Panc1 (cell line): ENCODE data around the gene TERF2IP. TPM values are rescaled to one million over a fixed set of nuclear protein-coding genes. Genes with fewer than 3 reads are reported as not detected.

Experiments
- ATAC-seq: fragments of 200-7000 bp; cut with Tn5 transposase; 2 replicates; pipeline ENCODE4 v1.9.1; 2020; ENCODE audit warnings: mild to moderate bottlenecking, moderate library complexity
- BruUV-seq: library from RNA; stranded (reverse); fragments of 400-500 nt; replicated peaks from 2 replicates; lab custom pipeline; 2021; lab: Mats Ljungman, UMichigan
- CTCF ChIA-PET: fragments of 300-600 bp; sonication (Branson Sonifier 250); formaldehyde crosslinking; loops from one replicate; lab custom pipeline; 2022; ENCODE audit warnings: antibody characterized with exemption; lab: Charles Lee
- POLR2A ChIA-PET: fragments of 300-600 bp; sonication (Branson Sonifier 250); formaldehyde crosslinking; loops from one replicate; lab custom pipeline; 2022; ENCODE audit warnings: antibody characterized with exemption; lab: Charles Lee
- DNase-seq: peaks from one replicate; pipeline ENCODE4 v3.0.0-alpha.2; 2010; ENCODE audit warnings: low read depth, low spot score
- H3K27ac ChIP-seq: 2 replicates; pipeline ENCODE4 v1.5.1; 2011; ENCODE audit warnings: mild to moderate bottlenecking, low read length, inconsistent platforms
- H3K27me3 ChIP-seq: fragments of 200-500 bp; sonication (Bioruptor generic); 2 replicates; pipeline ENCODE4 v1.6.0; 2014; ENCODE audit warnings: low read length, inconsistent platforms; ENCODE audit not compliant: control insufficient read depth, insufficient read depth
- H3K36me3 ChIP-seq: fragments of 200-500 bp; sonication (Bioruptor generic); 2 replicates; pipeline ENCODE4 v1.5.1; 2014; ENCODE audit warnings: inconsistent platforms, mild to moderate bottlenecking, low read length, moderate library complexity; ENCODE audit not compliant: control insufficient read depth, insufficient read depth
- H3K4me1 ChIP-seq: 2 replicates; pipeline ENCODE4 v1.5.1; 2011; ENCODE audit warnings: inconsistent platforms, mild to moderate bottlenecking, low read length, moderate library complexity; ENCODE audit not compliant: control insufficient read depth, insufficient read depth
- H3K4me3 ChIP-seq, 2 experiments: 2 replicates each; pipeline ENCODE4 v1.5.1; 2011 to 2012; ENCODE audit warnings: low read depth in 2 of 2, low read length in 2 of 2, mild to moderate bottlenecking in 2 of 2, inconsistent platforms in 1 of 2, moderate library complexity in 1 of 2
- H3K9me3 ChIP-seq: fragments of 200-500 bp; sonication (Bioruptor generic); 2 replicates; pipeline ENCODE4 v1.5.1; 2014; ENCODE audit warnings: low read depth, mild to moderate bottlenecking, inconsistent platforms, low read length, moderate library complexity; ENCODE audit not compliant: control insufficient read depth, insufficient read depth
- POLR2AphosphoS5 ChIP-seq: IDR thresholded peaks from 2 replicates; pipeline ENCODE4 v1.6.1; 2012; ENCODE audit warnings: mild to moderate bottlenecking, low read depth, low read length, moderate library complexity
- REST ChIP-seq, 2 experiments: IDR thresholded peaks; 2 replicates each; pipeline ENCODE4 v1.6.1; 2011 to 2012; ENCODE audit warnings: low read depth in 2 of 2, control low read depth in 1 of 2, low read length in 1 of 2, mild to moderate bottlenecking in 1 of 2, moderate library complexity in 1 of 2; ENCODE audit not compliant: insufficient read depth in 1 of 2
- SIN3A ChIP-seq: IDR thresholded peaks from 2 replicates; pipeline ENCODE4 v1.6.1; 2012; ENCODE audit warnings: low read depth, mild to moderate bottlenecking, low read length, moderate library complexity, borderline replicate concordance; ENCODE audit not compliant: insufficient read depth
- TCF7L2 ChIP-seq: IDR thresholded peaks from 2 replicates; pipeline ENCODE4 v1.6.1; 2011; ENCODE audit warnings: mild to moderate bottlenecking, low read depth, low read length, inconsistent platforms
- in situ Hi-C: cut with HindIII; loops from 2 replicates; pipeline ENCODE4 v1.10.0; 2016; ENCODE audit warnings: low sequenced_read_pairs, low pct_unique_long_range_greater_than_20kb
- intact Hi-C: fragments of 100-400 bp; cut with micrococcal nuclease; formaldehyde crosslinking; loops from one replicate; pipeline ENCODE4 v1.10.0; 2022; ENCODE audit not compliant: unreplicated experiment
- total RNA-seq: library from RNA; stranded (reverse); gene quantifications from one replicate; pipeline ENCODE4 v1.2.1, GENCODE V29; 2021; ENCODE audit not compliant: unreplicated experiment
- TF ChIP-seq, protein P1 (sequence below): fragments of 450-650 bp; IDR thresholded peaks from 2 replicates; pipeline ENCODE4 v1.5.1; 2017; ENCODE audit warnings: mild to moderate bottlenecking

The TERF2IP gene
- total RNA-seq, 1 experiment from 2014 or later = 23.3 TPM

DNA sequence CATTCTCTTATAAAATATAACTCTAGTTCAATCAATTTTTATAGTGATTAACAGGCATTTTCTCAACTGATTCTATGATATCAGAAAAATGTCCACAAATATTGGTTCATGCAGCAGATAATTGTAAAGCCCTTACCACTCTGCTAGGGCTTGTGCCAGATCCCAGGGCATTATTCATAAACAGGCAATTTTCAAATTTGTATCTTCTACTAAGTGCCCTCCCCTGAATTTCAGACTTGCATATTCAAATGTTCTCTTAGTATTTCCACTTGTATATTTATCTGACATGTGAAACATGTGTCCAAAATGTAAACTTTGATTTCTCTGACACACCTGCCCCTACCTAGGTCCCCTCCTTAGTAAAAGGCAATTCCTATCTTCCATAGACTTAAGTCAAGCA, 19.9 kb downstream of the TERF2IP start:
- no TSS peak for BruUV-seq
- intact Hi-C loops = no loop called here

GRCh38 chr16:75676909-75677308, 29.3 kb downstream of the TERF2IP start, which contains the start of gene CPHXL2:
Gene CPHXL2, minus strand, starts transcription at chr16:75677009. Its CDS starts 10 bp downstream, at chr16:75676999.
- H3K27ac ChIP-seq = no peak within 1 kb of the TSS
- POLR2A ChIA-PET = no interaction called here
- no peaks in the 10 kb centered on the region for H3K9me3 ChIP-seq
- TF ChIP-seq REST (IDR thresholded peaks at IDR 0.05; ENCODE audit: insufficient read depth in 1 of 2, low read depth in 2 of 2, low read length in 1 of 2) (no peak), TCF7L2 (no peak), POLR2AphosphoS5 (no peak), SIN3A (no peak)
- TF ChIP-seq, protein P1, sequence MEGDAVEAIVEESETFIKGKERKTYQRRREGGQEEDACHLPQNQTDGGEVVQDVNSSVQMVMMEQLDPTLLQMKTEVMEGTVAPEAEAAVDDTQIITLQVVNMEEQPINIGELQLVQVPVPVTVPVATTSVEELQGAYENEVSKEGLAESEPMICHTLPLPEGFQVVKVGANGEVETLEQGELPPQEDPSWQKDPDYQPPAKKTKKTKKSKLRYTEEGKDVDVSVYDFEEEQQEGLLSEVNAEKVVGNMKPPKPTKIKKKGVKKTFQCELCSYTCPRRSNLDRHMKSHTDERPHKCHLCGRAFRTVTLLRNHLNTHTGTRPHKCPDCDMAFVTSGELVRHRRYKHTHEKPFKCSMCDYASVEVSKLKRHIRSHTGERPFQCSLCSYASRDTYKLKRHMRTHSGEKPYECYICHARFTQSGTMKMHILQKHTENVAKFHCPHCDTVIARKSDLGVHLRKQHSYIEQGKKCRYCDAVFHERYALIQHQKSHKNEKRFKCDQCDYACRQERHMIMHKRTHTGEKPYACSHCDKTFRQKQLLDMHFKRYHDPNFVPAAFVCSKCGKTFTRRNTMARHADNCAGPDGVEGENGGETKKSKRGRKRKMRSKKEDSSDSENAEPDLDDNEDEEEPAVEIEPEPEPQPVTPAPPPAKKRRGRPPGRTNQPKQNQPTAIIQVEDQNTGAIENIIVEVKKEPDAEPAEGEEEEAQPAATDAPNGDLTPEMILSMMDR = no peak
- H3K27me3 ChIP-seq = no peaks in the 10 kb centered on the region
- H3K4me1 ChIP-seq = no peaks in the 10 kb centered on the region
- DNase-seq = no peak
- intact Hi-C loops = no loop called here
- ATAC-seq = no peak
- H3K4me3 ChIP-seq = no peak within 1 kb of the TSS
- in situ Hi-C loops = no loop called here
- no TSS peak for BruUV-seq
- CTCF ChIA-PET = no interaction called here
- H3K36me3 ChIP-seq = no peaks in the 10 kb centered on the region

More for the DNA sequence above, 19.9 kb downstream of the TERF2IP start:
- DNase-seq (no peak), ATAC-seq (no peak)
- Histone ChIP-seq H3K27ac (no peak overlapping the region), H3K9me3 (no peaks in the 10 kb centered on the region), H3K27me3 (no peaks in the 10 kb centered on the region), H3K36me3 (no peaks in the 10 kb centered on the region), H3K4me1 (no peaks in the 10 kb centered on the region), H3K4me3 (no peak overlapping the region)
- TF ChIP-seq TCF7L2 (no peak), REST (IDR thresholded peaks at IDR 0.05; ENCODE audit: insufficient read depth in 1 of 2, low read depth in 2 of 2, low read length in 1 of 2) (no peak), POLR2AphosphoS5 (no peak), SIN3A (no peak)
- TF ChIP-seq, protein P1 = no peak
- CTCF ChIA-PET = no interaction called here
- in situ Hi-C loops = no loop called here
- POLR2A ChIA-PET = no interaction called here
